HG02852 (cell line): ENCODE data around the gene CDC25B.
A peak's percentile ranks its signal among the peaks of the same experiment; 100 is the strongest.

ENCODE experiments used
- ATAC-seq: cut with Tn5 transposase; IDR thresholded peaks from one replicate; pipeline ENCODE4 v1.9.1; 2021; ENCODE audit warnings: mild to moderate bottlenecking, moderate library complexity; ENCODE audit not compliant: unreplicated experiment

The CDC25B gene

DNA sequence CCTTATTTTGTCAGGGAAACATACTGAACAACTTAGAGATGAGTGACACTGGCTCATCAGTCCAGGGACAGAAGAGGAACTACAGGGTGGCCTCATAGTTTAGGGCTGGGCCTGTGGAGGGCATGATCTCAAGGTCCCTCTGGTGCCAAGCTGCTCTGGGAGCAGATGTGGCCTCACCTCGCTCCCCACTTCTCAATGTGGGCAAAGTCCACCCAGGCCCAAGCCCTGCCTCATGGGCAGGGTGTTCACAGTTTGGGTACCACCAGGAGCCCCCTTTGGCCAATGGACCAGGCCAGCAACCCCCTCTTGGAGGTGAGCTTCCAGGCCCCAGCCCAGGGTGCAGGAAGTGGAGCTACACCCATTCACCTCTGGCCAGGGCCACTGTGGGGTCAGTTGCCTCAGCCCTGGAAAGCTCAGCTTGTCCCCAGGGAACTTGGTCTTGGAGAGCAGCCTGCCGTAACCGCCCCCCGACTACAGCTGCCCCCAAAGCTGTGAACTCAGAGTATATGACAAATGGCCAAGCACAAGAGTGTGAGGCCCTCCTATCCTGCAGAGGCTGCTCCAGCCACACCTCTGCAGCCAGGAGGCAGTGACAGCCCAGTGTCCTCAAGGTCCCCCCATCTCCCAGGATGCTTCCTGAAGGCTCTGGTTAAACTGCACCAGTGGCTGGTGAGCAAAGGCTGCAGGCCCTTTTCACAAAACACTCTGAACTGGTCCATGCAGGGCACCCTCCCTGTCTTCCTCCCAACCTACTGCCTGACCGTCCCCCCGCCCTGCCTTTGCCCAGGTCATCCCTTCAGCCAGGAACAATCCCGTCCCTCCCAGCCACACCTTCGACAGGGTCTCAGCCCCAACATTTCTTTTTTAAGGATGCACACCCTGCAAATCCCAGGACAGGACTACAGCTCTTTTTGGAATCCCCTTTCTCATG, 32.2 kb upstream of the CDC25B start:
- ATAC-seq: no peak

DNA sequence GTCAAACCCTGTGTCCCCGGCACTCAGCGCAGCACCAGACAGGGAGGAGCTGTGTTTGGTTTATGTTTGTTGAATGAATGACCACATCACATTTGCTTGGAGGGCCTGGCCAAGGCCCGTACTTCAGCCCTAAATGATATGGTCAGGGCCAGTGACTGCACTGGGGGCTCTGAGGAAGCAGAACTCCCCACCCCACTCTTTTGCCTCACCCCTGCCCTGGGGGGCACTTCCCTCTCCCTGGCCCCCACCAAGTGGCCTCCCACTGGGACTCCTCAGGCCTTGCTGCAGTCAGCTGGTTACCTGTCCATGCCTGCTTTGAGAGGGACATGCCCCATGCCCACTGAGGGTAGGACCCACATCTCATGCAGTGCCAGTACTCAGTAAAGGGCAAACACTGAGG, 31.5 kb upstream of the CDC25B start:
- no peak for ATAC-seq

DNA sequence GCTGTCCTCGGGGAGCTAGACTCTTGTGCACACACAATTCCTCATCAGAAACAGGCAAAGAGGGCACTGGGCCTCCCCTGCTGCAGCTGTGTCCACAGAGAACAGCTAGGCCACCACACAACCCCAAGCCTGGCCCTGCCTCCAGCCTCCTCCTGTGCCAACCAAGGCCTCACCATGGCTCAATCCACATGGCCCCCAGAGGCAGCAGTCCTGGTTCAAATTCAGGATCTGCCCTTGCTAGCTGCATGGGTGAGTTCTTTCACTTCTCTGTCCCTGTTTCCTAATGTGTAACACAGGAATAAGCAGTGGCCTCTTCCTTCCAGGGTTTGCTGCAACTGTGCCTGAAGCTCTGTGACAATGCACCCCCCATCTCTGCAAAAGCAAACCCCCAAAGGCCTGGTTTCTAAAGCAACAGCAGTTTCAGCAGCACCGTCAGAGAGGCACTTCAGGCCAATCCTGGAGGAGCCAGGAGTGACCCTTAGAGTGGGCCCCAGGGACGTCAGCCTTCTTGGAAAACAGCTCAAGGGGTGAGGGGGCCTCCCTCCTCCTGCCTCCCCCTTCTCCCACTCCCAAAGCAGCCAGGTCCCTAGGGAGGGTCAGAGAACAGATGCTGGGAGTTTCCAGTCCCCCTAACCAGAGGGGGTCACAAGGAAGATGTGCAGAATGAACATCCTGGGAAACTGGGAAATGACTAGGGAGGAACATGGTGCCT, 30.8 kb upstream of the CDC25B start:
- ATAC-seq: no peak

GRCh38 chr20:3766422-3767109, 29.5 kb upstream of the CDC25B start:
- ATAC-seq: no peak

- no peak for ATAC-seq
Observed at GRCh38 chr20:3767110-3767426, 29.0 kb upstream of the CDC25B start.

DNA sequence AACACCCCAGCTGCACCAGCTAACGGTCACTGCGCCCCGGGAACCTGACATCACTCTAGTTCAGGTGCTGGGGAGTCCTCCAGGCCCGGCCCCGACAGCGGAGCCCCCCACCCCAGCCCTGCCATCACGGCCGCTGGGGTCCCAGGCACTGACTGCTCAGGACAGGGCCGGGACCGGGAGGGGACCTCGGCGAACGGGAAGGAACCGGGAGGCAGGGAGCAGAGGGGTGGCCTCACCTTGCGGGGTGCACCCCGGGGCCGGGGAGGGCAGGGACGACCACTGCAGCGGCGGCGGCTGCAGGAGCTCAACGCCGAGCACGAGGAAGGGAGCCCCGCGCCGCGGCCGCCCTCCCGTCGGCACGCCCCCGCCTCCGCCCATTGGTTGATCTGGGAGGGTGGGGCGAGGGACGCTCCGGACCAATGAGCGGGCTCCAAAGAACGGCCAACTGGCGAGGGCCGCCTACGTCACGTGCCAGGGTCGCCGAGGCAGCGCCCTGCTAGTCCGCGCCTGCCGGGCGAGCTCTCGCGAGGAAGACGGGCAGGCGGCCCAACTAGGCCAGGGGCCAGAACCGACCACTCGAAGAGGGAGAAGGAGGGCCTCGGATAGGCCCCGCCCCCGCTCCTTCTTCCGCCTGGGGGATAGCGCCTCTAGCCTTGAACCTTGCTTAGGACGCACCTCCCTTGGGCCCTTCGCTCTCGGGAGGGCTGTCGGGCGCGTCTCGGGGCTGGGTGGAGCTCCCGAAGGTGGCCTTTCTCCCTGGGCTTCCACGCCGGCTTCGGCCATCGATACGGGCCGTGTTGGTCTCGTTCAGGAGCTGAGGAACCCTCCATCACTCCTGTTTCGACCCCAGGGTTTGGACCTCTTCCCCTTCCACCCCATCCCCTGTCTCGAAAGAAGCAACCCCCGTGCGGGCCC, 28.4 kb upstream of the CDC25B start, which contains the start of gene ADISSP:
Gene ADISSP, minus strand, starts transcription at position 327 of the 915 bp plus-strand sequence. CDS start 7,653 bp downstream, outside the sequence.
- peak; percentile 94 for ATAC-seq

GRCh38 chr20:3768342-3769130, 27.6 kb upstream of the CDC25B start:
- peak; percentile 37 for ATAC-seq

GRCh38 chr20:3771552-3772058, 24.5 kb upstream of the CDC25B start:
- ATAC-seq: no peak

DNA sequence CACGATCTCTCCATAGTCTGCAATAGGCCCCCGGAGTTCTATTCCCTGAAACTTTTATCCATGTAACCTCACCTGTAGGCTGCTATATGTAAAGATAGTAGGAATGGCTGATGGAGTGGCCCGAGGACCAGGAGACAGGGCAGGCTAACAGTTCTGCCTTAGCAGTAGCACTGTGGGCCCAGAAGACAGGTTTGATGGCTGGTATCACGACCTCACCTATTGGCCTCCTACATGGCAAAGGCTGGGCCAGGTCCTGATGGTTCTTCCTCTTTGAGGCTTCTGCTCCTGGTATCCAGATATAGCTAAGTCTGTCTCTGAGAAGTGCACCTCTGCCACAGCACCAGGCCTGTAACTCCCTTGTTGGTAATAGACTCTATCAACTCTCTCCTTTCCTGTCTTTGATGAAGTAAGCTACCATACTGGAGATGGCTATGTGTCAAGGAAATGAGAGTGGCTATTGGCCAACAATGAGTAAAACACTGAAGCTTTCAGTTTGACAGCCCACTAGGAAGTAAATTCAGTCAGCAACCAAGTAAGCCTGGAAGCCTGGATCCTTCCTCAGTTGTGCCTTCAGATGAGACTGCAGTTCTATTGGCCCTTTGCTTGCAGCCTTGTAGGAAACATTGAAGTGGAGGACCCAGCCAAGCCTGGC, 20.5 kb upstream of the CDC25B start:
- no peak for ATAC-seq

GRCh38 chr20:3777381-3777715, 18.8 kb upstream of the CDC25B start:
- ATAC-seq: no peak

- no peak for ATAC-seq
Observed at GRCh38 chr20:3777716-3778629, 18.1 kb upstream of the CDC25B start.

GRCh38 chr20:3778976-3779375, 17.1 kb upstream of the CDC25B start:
- ATAC-seq: no peak

DNA sequence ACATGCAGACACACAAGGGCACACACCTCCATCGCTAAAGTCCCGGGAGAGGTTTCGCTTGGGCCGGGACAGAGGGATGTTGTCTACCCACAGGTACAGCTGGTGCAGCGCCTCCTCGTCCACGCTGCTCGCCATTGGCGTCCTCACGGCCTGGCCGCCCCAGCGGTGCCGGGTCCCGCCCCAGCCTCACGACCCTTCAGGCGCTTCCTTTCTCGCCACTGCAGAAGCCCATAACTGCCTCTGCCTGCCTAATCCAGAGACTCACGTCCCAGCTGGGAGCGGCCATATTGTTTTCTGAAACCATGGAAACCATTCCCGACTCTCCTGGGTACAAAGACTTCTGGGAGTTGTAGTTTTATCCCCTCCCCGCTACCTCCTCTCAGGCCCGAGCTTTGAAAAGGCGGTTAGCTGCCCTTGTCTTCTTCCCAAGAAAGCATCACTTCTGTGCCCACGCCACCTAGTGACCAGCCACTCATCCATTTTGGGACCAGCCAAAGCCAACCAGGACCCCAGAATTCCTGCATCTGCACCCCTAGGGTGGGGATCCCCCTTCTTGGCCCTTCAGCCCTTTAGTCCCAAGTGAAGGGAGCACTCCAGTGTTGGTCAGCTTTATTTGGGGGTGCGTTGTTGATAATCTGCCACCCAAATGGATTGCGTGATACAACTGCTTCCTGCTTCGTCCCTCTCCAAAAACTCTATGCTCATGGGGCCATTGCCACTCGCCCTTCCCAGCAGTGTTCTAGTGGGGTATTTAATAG, 14.8 kb upstream of the CDC25B start, which contains the start of gene SPEF1:
Gene SPEF1, minus strand, starts transcription at position 296 of the 758 bp plus-strand sequence. Its CDS starts 161 bp downstream, at position 135.
- peak; percentile 71 for ATAC-seq

GRCh38 chr20:3782597-3782996, 13.5 kb upstream of the CDC25B start:
- ATAC-seq: no peak

- ATAC-seq: no peak
Observed at GRCh38 chr20:3783068-3783489, 13.0 kb upstream of the CDC25B start.

- no peak for ATAC-seq
Observed at GRCh38 chr20:3783511-3784195, 12.5 kb upstream of the CDC25B start.
